ENCODE results near the gene PHC2.

Gene PHC2

GRCh38 chr1:33424610-33425009 lies 6.3 kb downstream of the PHC2 start:
- no peak for DNase-seq
- H3K9me3 Mint-ChIP-seq: no peaks in the 10 kb centered on the region
- peaks cover 20% of the 10 kb centered on the region for H3K27me3 Mint-ChIP-seq
- CTCF ChIA-PET: interaction anchor here (1.0 kb wide), 1 partner anchor 127 kb away, joined by 3 read pairs; no protein-coding TSS in a partner anchor
- H3K4me3 Mint-ChIP-seq: no peak overlapping the region
- no peak overlapping the region for H3K27ac Mint-ChIP-seq
- no peaks in the 10 kb centered on the region for H3K4me1 Mint-ChIP-seq
- no peaks in the 10 kb centered on the region for H3K36me3 Mint-ChIP-seq

- DNase-seq: no peak
- Mint-ChIP-seq H3K27me3 (peaks cover 20% of the 10 kb centered on the region), H3K4me3 (no peak overlapping the region), H3K36me3 (no peaks in the 10 kb centered on the region), H3K4me1 (no peaks in the 10 kb centered on the region), H3K9me3 (no peaks in the 10 kb centered on the region), H3K27ac (no peak overlapping the region)
- CTCF ChIA-PET: no interaction called here
Observed at GRCh38 chr1:33424205-33424604, 6.7 kb downstream of the PHC2 start.

- CTCF ChIA-PET: interaction anchor here (1.1 to 1.9 kb wide), 3 partner anchors 9 to 125 kb away, joined by 3 to 7 read pairs (median 4); no protein-coding TSS in a partner anchor
- H3K9me3 Mint-ChIP-seq: peaks cover 2% of the 10 kb centered on the region
- H3K27me3 Mint-ChIP-seq: peaks cover 22% of the 10 kb centered on the region
- H3K36me3 Mint-ChIP-seq: peaks cover 1% of the 10 kb centered on the region
- no peaks in the 10 kb centered on the region for H3K4me1 Mint-ChIP-seq
- H3K4me3 Mint-ChIP-seq: no peak overlapping the region
- no peak overlapping the region for H3K27ac Mint-ChIP-seq
- no peak for DNase-seq
Observed at GRCh38 chr1:33420870-33421775, 9.8 kb downstream of the PHC2 start.

GRCh38 chr1:33418811-33419210 lies 12.1 kb downstream of the PHC2 start:
- Mint-ChIP-seq H3K27ac (no peak overlapping the region), H3K4me3 (no peak overlapping the region), H3K9me3 (peaks cover 13% of the 10 kb centered on the region), H3K36me3 (peaks cover 6% of the 10 kb centered on the region), H3K27me3 (peaks cover 21% of the 10 kb centered on the region), H3K4me1 (no peaks in the 10 kb centered on the region)
- CTCF ChIA-PET: no interaction called here
- DNase-seq: no peak

- CTCF ChIA-PET: no interaction called here
- no peak overlapping the region for H3K4me3 Mint-ChIP-seq
- no peaks in the 10 kb centered on the region for H3K4me1 Mint-ChIP-seq
- peaks cover 13% of the 10 kb centered on the region for H3K9me3 Mint-ChIP-seq
- H3K36me3 Mint-ChIP-seq: peaks cover 6% of the 10 kb centered on the region
- peaks cover 14% of the 10 kb centered on the region for H3K27me3 Mint-ChIP-seq
- DNase-seq: no peak
- H3K27ac Mint-ChIP-seq: no peak overlapping the region
Observed at GRCh38 chr1:33414879-33415278, 16.0 kb downstream of the PHC2 start.

GRCh38 chr1:33410091-33410701 lies 20.7 kb downstream of the PHC2 start:
- DNase-seq: no peak
- peaks cover 5% of the 10 kb centered on the region for H3K9me3 Mint-ChIP-seq
- H3K4me1 Mint-ChIP-seq: no peaks in the 10 kb centered on the region
- peaks cover 22% of the 10 kb centered on the region for H3K27me3 Mint-ChIP-seq
- CTCF ChIA-PET: no interaction called here
- H3K27ac Mint-ChIP-seq: no peak overlapping the region
- no peak overlapping the region for H3K4me3 Mint-ChIP-seq
- no peaks in the 10 kb centered on the region for H3K36me3 Mint-ChIP-seq

- H3K4me1 Mint-ChIP-seq: no peaks in the 10 kb centered on the region
- no peak overlapping the region for H3K4me3 Mint-ChIP-seq
- H3K27me3 Mint-ChIP-seq: peaks cover 20% of the 10 kb centered on the region
- no peaks in the 10 kb centered on the region for H3K36me3 Mint-ChIP-seq
- no peaks in the 10 kb centered on the region for H3K9me3 Mint-ChIP-seq
- DNase-seq: no peak
- H3K27ac Mint-ChIP-seq: no peak overlapping the region
- CTCF ChIA-PET: no interaction called here
Observed at GRCh38 chr1:33408093-33408436, 22.8 kb downstream of the PHC2 start.

GRCh38 chr1:33407352-33408092 lies 23.4 kb downstream of the PHC2 start:
- peaks cover 20% of the 10 kb centered on the region for H3K27me3 Mint-ChIP-seq
- no peak overlapping the region for H3K4me3 Mint-ChIP-seq
- CTCF ChIA-PET: interaction anchor here (0.8 kb wide), 1 partner anchor 10 kb away, joined by 3 read pairs; no protein-coding TSS in a partner anchor
- no peaks in the 10 kb centered on the region for H3K4me1 Mint-ChIP-seq
- H3K27ac Mint-ChIP-seq: no peak overlapping the region
- DNase-seq: no peak
- no peaks in the 10 kb centered on the region for H3K9me3 Mint-ChIP-seq
- no peaks in the 10 kb centered on the region for H3K36me3 Mint-ChIP-seq

- no peak for DNase-seq
- no peaks in the 10 kb centered on the region for H3K9me3 Mint-ChIP-seq
Observed at GRCh38 chr1:33402206-33402605, 28.7 kb downstream of the PHC2 start.

GRCh38 chr1:33401471-33401870 lies 29.4 kb downstream of the PHC2 start:
- Mint-ChIP-seq H3K36me3 (no peaks in the 10 kb centered on the region), H3K9me3 (no peaks in the 10 kb centered on the region), H3K27me3 (peaks cover 3% of the 10 kb centered on the region), H3K4me1 (peaks cover 6% of the 10 kb centered on the region), H3K27ac (no peak overlapping the region), H3K4me3 (no peak overlapping the region)
- no peak for DNase-seq
- CTCF ChIA-PET: no interaction called here

More at GRCh38 chr1:33402206-33402605, 28.7 kb downstream of the PHC2 start:
- no peak overlapping the region for H3K27ac Mint-ChIP-seq
- no peak overlapping the region for H3K4me3 Mint-ChIP-seq
- CTCF ChIA-PET: no interaction called here
- H3K4me1 Mint-ChIP-seq: no peaks in the 10 kb centered on the region
- H3K36me3 Mint-ChIP-seq: no peaks in the 10 kb centered on the region
- peaks cover 3% of the 10 kb centered on the region for H3K27me3 Mint-ChIP-seq

GRCh38 chr1:33400153-33400911 lies 30.6 kb downstream of the PHC2 start:
- H3K4me3 Mint-ChIP-seq: no peak overlapping the region
- no peak for DNase-seq
- CTCF ChIA-PET: no interaction called here
- no peak overlapping the region for H3K27ac Mint-ChIP-seq
- H3K9me3 Mint-ChIP-seq: no peaks in the 10 kb centered on the region
- H3K4me1 Mint-ChIP-seq: peaks cover 8% of the 10 kb centered on the region
- peaks cover 3% of the 10 kb centered on the region for H3K27me3 Mint-ChIP-seq
- no peaks in the 10 kb centered on the region for H3K36me3 Mint-ChIP-seq

GRCh38 chr1:33399375-33399774 lies 31.5 kb downstream of the PHC2 start:
- Mint-ChIP-seq H3K27ac (no peak overlapping the region), H3K9me3 (no peaks in the 10 kb centered on the region), H3K36me3 (no peaks in the 10 kb centered on the region), H3K27me3 (peaks cover 3% of the 10 kb centered on the region), H3K4me3 (no peak overlapping the region), H3K4me1 (peaks cover 8% of the 10 kb centered on the region)
- no peak for DNase-seq
- CTCF ChIA-PET: no interaction called here

- peaks cover 14% of the 10 kb centered on the region for H3K27me3 Mint-ChIP-seq
Observed at GRCh38 chr1:33397994-33398393, 32.9 kb downstream of the PHC2 start.

GRCh38 chr1:33397125-33397506 lies 33.8 kb downstream of the PHC2 start:
- no peak for DNase-seq
- Mint-ChIP-seq H3K4me3 (no peak overlapping the region), H3K27ac (no peak overlapping the region), H3K4me1 (peaks cover 8% of the 10 kb centered on the region), H3K27me3 (peaks cover 19% of the 10 kb centered on the region), H3K36me3 (no peaks in the 10 kb centered on the region), H3K9me3 (no peaks in the 10 kb centered on the region)
- CTCF ChIA-PET: interaction anchor here (0.8 kb wide), 1 partner anchor 10 kb away, joined by 3 read pairs; no protein-coding TSS in a partner anchor

More at GRCh38 chr1:33397994-33398393, 32.9 kb downstream of the PHC2 start:
- no peaks in the 10 kb centered on the region for H3K9me3 Mint-ChIP-seq
- H3K4me3 Mint-ChIP-seq: no peak overlapping the region
- DNase-seq: no peak
- no peaks in the 10 kb centered on the region for H3K36me3 Mint-ChIP-seq
- peaks cover 8% of the 10 kb centered on the region for H3K4me1 Mint-ChIP-seq
- H3K27ac Mint-ChIP-seq: no peak overlapping the region
- CTCF ChIA-PET: no interaction called here

Measured in activated naive CD4-positive, alpha-beta T cell treated with anti-CD3 and anti-CD28 coated beads, Interleukin-2, amount 10 ng/mL, durations not matched to agents 7 days and 5 days (primary cell).